Fibroblast of lung (primary cell): ENCODE data around the gene MRPS21.

ENCODE experiments used
- CTCF ChIP-seq, 2 donors: IDR thresholded peaks in 1 of 2; conservative IDR thresholded peaks in 1 of 2; 1 replicate in 1 of 2; 2 replicates in 1 of 2; pipeline ENCODE4 v1.5.1; 2011 to 2012; ENCODE audit warnings: low read length in 2 of 2, control low read depth in 1 of 2, inconsistent platforms in 1 of 2, low read depth in 1 of 2, mild to moderate bottlenecking in 1 of 2
- EZH2 ChIP-seq: IDR thresholded peaks from 2 replicates; pipeline ENCODE4 v1.5.1; 2012; ENCODE audit warnings: low read length, control low read depth, mild to moderate bottlenecking; ENCODE audit errors: missing control alignments

DNA sequence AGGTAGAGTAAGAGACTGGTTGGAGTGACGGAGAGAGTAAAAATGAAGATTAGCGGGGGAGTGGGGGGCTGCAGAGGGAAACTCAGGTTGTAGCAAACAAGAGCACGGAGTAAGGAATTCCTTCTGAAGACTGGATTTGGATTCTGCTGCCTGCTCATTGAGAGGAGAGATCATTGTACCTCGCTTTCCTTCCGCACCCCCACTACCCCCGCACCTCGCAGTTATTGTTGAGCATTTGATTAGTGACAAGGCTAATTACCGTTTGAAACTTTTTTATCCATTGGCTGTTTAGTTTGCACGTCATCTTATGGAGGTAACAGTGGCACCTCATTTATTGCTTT, 28.1 kb downstream of the MRPS21 start:
- no peak for TF ChIP-seq CTCF (conservative IDR thresholded peaks at IDR 0.05 in 1 of 2, IDR thresholded peaks at IDR 0.05 in 1 of 2; ENCODE audit: low read depth in 1 of 2, low read length in 2 of 2)
- TF ChIP-seq EZH2 = no peak
